HEK293 (cell line): ENCODE measurements around the gene PPP1R12C.

ENCODE experiments used
- AEBP2 ChIP-seq: fragments of 450-650 bp; formaldehyde crosslinking; IDR thresholded peaks from 2 replicates; pipeline ENCODE4 v1.5.1; 2016; ENCODE audit warnings: missing biosample characterization, missing genetic modification characterization, borderline replicate concordance
- HOXA7 ChIP-seq: sonication (generic); formaldehyde crosslinking; IDR thresholded peaks from 2 replicates; pipeline ENCODE4 v1.8.1; 2022; ENCODE audit warnings: missing genetic modification reagents, borderline replicate concordance
- KLF10 ChIP-seq: fragments of 450-650 bp; IDR thresholded peaks from 2 replicates; pipeline ENCODE4 v1.5.1; 2018; ENCODE audit warnings: missing biosample characterization, mild to moderate bottlenecking, missing genetic modification characterization
- OVOL3 ChIP-seq: fragments of 450-650 bp; formaldehyde crosslinking; IDR thresholded peaks from 2 replicates; pipeline ENCODE4 v1.5.1; 2016; ENCODE audit warnings: missing biosample characterization, missing genetic modification characterization
- REPIN1 ChIP-seq: fragments of 450-650 bp; formaldehyde crosslinking; IDR thresholded peaks from 2 replicates; pipeline ENCODE4 v1.5.1; 2017; ENCODE audit warnings: missing biosample characterization, missing genetic modification characterization, low read depth
- REST ChIP-seq: fragments of 450-650 bp; formaldehyde crosslinking; IDR thresholded peaks from 2 replicates; pipeline ENCODE4 v1.5.1; 2016; ENCODE audit warnings: missing biosample characterization, missing genetic modification characterization
- SALL2 ChIP-seq: fragments of 450-650 bp; formaldehyde crosslinking; IDR thresholded peaks from 2 replicates; pipeline ENCODE4 v1.5.0; 2017; ENCODE audit warnings: missing biosample characterization, mild to moderate bottlenecking, missing genetic modification characterization, borderline replicate concordance
- SCRT1 ChIP-seq: fragments of 450-650 bp; formaldehyde crosslinking; IDR thresholded peaks from 2 replicates; pipeline ENCODE4 v1.5.1; 2016; ENCODE audit warnings: missing biosample characterization, missing genetic modification characterization, borderline replicate concordance
- YY2 ChIP-seq: fragments of 450-650 bp; formaldehyde crosslinking; IDR thresholded peaks from 2 replicates; pipeline ENCODE4 v1.5.1; 2016; ENCODE audit warnings: missing biosample characterization, missing genetic modification characterization
- ZBTB20 ChIP-seq: fragments of 450-650 bp; formaldehyde crosslinking; IDR thresholded peaks from 2 replicates; pipeline ENCODE4 v1.5.1; 2016; ENCODE audit warnings: missing biosample characterization, missing genetic modification characterization
- ZBTB21 ChIP-seq: fragments of 450-650 bp; formaldehyde crosslinking; IDR thresholded peaks from 2 replicates; pipeline ENCODE4 v1.5.1; 2017; ENCODE audit warnings: missing biosample characterization, missing genetic modification characterization
- ZBTB49 ChIP-seq: fragments of 450-650 bp; formaldehyde crosslinking; IDR thresholded peaks from 2 replicates; pipeline ENCODE4 v1.5.1; 2016; ENCODE audit warnings: missing biosample characterization, missing genetic modification characterization, low read depth
- ZFP3 ChIP-seq: fragments of 450-650 bp; formaldehyde crosslinking; IDR thresholded peaks from 2 replicates; pipeline ENCODE4 v1.5.1; 2016; ENCODE audit warnings: low read depth, missing biosample characterization, missing genetic modification characterization
- ZNF132 ChIP-seq: fragments of 450-650 bp; formaldehyde crosslinking; IDR thresholded peaks from 2 replicates; pipeline ENCODE4 v1.5.1; 2017; ENCODE audit warnings: missing biosample characterization, missing genetic modification characterization, borderline replicate concordance
- ZNF16 ChIP-seq: fragments of 450-650 bp; formaldehyde crosslinking; IDR thresholded peaks from 2 replicates; pipeline ENCODE4 v1.5.1; 2016; ENCODE audit warnings: low read depth, missing biosample characterization, missing genetic modification characterization
- ZNF174 ChIP-seq: fragments of 450-650 bp; formaldehyde crosslinking; IDR thresholded peaks from 2 replicates; pipeline ENCODE4 v1.5.0; 2017; ENCODE audit warnings: missing biosample characterization, mild to moderate bottlenecking, missing genetic modification characterization
- ZNF214 ChIP-seq: fragments of 450-650 bp; formaldehyde crosslinking; IDR thresholded peaks from 2 replicates; pipeline ENCODE4 v1.5.1; 2017; ENCODE audit warnings: missing biosample characterization, mild to moderate bottlenecking, missing genetic modification characterization, borderline replicate concordance
- ZNF24 ChIP-seq: fragments of 450-650 bp; formaldehyde crosslinking; IDR thresholded peaks from 2 replicates; pipeline ENCODE4 v1.5.1; 2016; ENCODE audit warnings: missing biosample characterization, missing genetic modification characterization
- ZNF266 ChIP-seq: fragments of 450-650 bp; formaldehyde crosslinking; IDR thresholded peaks from 2 replicates; pipeline ENCODE4 v1.5.1; 2016; ENCODE audit warnings: missing biosample characterization, missing genetic modification characterization, low read depth
- ZNF302 ChIP-seq: fragments of 450-650 bp; formaldehyde crosslinking; IDR thresholded peaks from 2 replicates; pipeline ENCODE4 v1.5.1; 2016; ENCODE audit warnings: missing biosample characterization, missing genetic modification characterization, low read depth
- ZNF341 ChIP-seq: fragments of 450-650 bp; formaldehyde crosslinking; IDR thresholded peaks from 2 replicates; pipeline ENCODE4; 2016; ENCODE audit warnings: low read depth, missing biosample characterization, missing genetic modification characterization
- ZNF391 ChIP-seq: fragments of 450-650 bp; formaldehyde crosslinking; IDR thresholded peaks from 2 replicates; pipeline ENCODE4 v1.5.1; 2016; ENCODE audit warnings: low read depth, missing biosample characterization, missing genetic modification characterization, borderline replicate concordance
- ZNF404 ChIP-seq: fragments of 450-650 bp; formaldehyde crosslinking; IDR thresholded peaks from 2 replicates; pipeline ENCODE4 v1.5.1; 2017; ENCODE audit warnings: missing biosample characterization, missing genetic modification characterization
- ZNF488 ChIP-seq: fragments of 450-650 bp; formaldehyde crosslinking; IDR thresholded peaks from 2 replicates; pipeline ENCODE4 v1.5.1; 2016; ENCODE audit warnings: missing biosample characterization, missing genetic modification characterization
- ZNF530 ChIP-seq: fragments of 450-650 bp; formaldehyde crosslinking; IDR thresholded peaks from 2 replicates; pipeline ENCODE4 v1.5.1; 2016; ENCODE audit warnings: low read depth, missing biosample characterization, missing genetic modification characterization
- ZNF555 ChIP-seq: fragments of 450-650 bp; formaldehyde crosslinking; conservative IDR thresholded peaks from 2 replicates; pipeline ENCODE4 v1.5.1; 2017; ENCODE audit warnings: missing biosample characterization, mild to moderate bottlenecking, missing genetic modification characterization, inconsistent platforms
- ZNF571 ChIP-seq: fragments of 450-650 bp; formaldehyde crosslinking; IDR thresholded peaks from 2 replicates; pipeline ENCODE4 v1.5.0; 2017; ENCODE audit warnings: missing biosample characterization, missing genetic modification characterization
- ZNF580 ChIP-seq: fragments of 450-650 bp; formaldehyde crosslinking; IDR thresholded peaks from 2 replicates; pipeline ENCODE4 v1.5.1; 2016; ENCODE audit warnings: missing biosample characterization, missing genetic modification characterization
- ZNF596 ChIP-seq: fragments of 450-650 bp; IDR thresholded peaks from 2 replicates; pipeline ENCODE4 v1.5.0; 2018; ENCODE audit warnings: missing biosample characterization, mild to moderate bottlenecking, missing genetic modification characterization, moderate library complexity
- ZNF843 ChIP-seq: fragments of 450-650 bp; formaldehyde crosslinking; IDR thresholded peaks from 2 replicates; pipeline ENCODE4 v1.5.1; 2016; ENCODE audit warnings: missing biosample characterization, missing genetic modification characterization

The PPP1R12C gene

GRCh38 chr19:55166530-55167268, 49.3 kb upstream of the PPP1R12C start, which contains the start of gene DNAAF3 (continued):
- no peak for TF ChIP-seq REST
- no peak for TF ChIP-seq HOXA7 (CRISPR knock-in tag)
- no peak for TF ChIP-seq ZBTB20 (tag by site-specific recombination)
- TF ChIP-seq ZNF555 (tag by site-specific recombination): no peak
- peak; percentile 45; the same call in 1 of the 2 replicates for TF ChIP-seq ZNF391 (tag by site-specific recombination)
- no peak for TF ChIP-seq ZNF488
- TF ChIP-seq ZBTB49 (tag by site-specific recombination): no peak
- TF ChIP-seq OVOL3 (tag by site-specific recombination): no peak
- no peak for TF ChIP-seq ZNF404
- TF ChIP-seq SALL2 (tag by site-specific recombination): no peak
- no peak for TF ChIP-seq YY2 (tag by site-specific recombination)
- TF ChIP-seq ZNF266 (tag by site-specific recombination): no peak
- no peak for TF ChIP-seq ZBTB21
- peak; percentile 28; the same call in 1 of the 2 replicates for TF ChIP-seq REPIN1 (tag by site-specific recombination)
- no peak for TF ChIP-seq AEBP2 (tag by site-specific recombination)
- TF ChIP-seq ZNF16 (tag by site-specific recombination): no peak
- TF ChIP-seq ZFP3 (tag by site-specific recombination): no peak
- TF ChIP-seq ZNF843 (tag by site-specific recombination): no peak
- no peak for TF ChIP-seq ZNF530
- TF ChIP-seq ZNF24 (tag by site-specific recombination): peak; percentile 57; the same call in 1 of the 2 replicates
- no peak for TF ChIP-seq ZNF302
- peak; percentile 94 for TF ChIP-seq ZNF341 (tag by site-specific recombination)
- no peak for TF ChIP-seq ZNF132 (tag by site-specific recombination)
- TF ChIP-seq KLF10 (tag by site-specific recombination): peak; percentile 55; the same call in 1 of the 2 replicates
- no peak for TF ChIP-seq ZNF580 (tag by site-specific recombination)
- peak; percentile 99 for TF ChIP-seq SCRT1 (tag by site-specific recombination)
- no peak for TF ChIP-seq ZNF596 (tag by site-specific recombination)
- TF ChIP-seq ZNF214: no peak
- no peak for TF ChIP-seq ZNF174 (tag by site-specific recombination)
- no peak for TF ChIP-seq ZNF571 (tag by site-specific recombination)
